H9 (cell line): Measurements from ENCODE around the gene SNED1. TPM values are rescaled to one million over a fixed set of nuclear protein-coding genes. Genes with fewer than 3 reads are reported as not detected.

Source experiments
- DNase-seq: peaks from one replicate; pipeline ENCODE4 v3.0.0-alpha.2; 2017
- H2AFZ ChIP-seq: one replicate; pipeline ENCODE4 v1.6.1; 2013; ENCODE audit warnings: mild to moderate bottlenecking, low read length, control low read depth, moderate library complexity
- H2AK5ac ChIP-seq: 2 replicates; pipeline ENCODE4 v1.6.1; 2013; ENCODE audit warnings: low read length, control low read depth, mixed read lengths; ENCODE audit not compliant: insufficient read length
- H2BK120ac ChIP-seq: one replicate; pipeline ENCODE4 v1.6.1; 2013; ENCODE audit warnings: low read depth, mild to moderate bottlenecking, low read length, control low read depth, inconsistent platforms; ENCODE audit not compliant: poor library complexity, severe bottlenecking
- H2BK12ac ChIP-seq: 2 replicates; pipeline ENCODE4 v1.6.1; 2013; ENCODE audit warnings: low read length, control low read depth, mixed read lengths, low read depth; ENCODE audit not compliant: insufficient read length
- H2BK15ac ChIP-seq: 2 replicates; pipeline ENCODE4 v1.6.1; 2013; ENCODE audit warnings: low read depth, low read length, control low read depth
- H2BK20ac ChIP-seq: one replicate; pipeline ENCODE4 v1.6.1; 2013; ENCODE audit warnings: low read depth, mild to moderate bottlenecking, low read length, control low read depth, inconsistent platforms; ENCODE audit not compliant: poor library complexity, severe bottlenecking
- H2BK5ac ChIP-seq: 2 replicates; pipeline ENCODE4 v1.6.1; 2013; ENCODE audit warnings: low read length, control low read depth, mixed read lengths; ENCODE audit not compliant: insufficient read length
- H3K14ac ChIP-seq: 2 replicates; pipeline ENCODE4 v1.6.1; 2013; ENCODE audit warnings: low read length, control low read depth; ENCODE audit not compliant: insufficient read depth
- H3K18ac ChIP-seq: 2 replicates; pipeline ENCODE4 v1.6.1; 2013; ENCODE audit warnings: low read depth, mild to moderate bottlenecking, mixed read lengths, low read length, control low read depth; ENCODE audit not compliant: insufficient read length
- H3K23ac ChIP-seq: 2 replicates; pipeline ENCODE4 v1.6.1; 2013; ENCODE audit warnings: low read length, control low read depth, mixed read lengths, low read depth; ENCODE audit not compliant: insufficient read length
- H3K23me2 ChIP-seq: 2 replicates; pipeline ENCODE4 v1.6.1; 2013; ENCODE audit warnings: low read depth, mild to moderate bottlenecking, mixed read lengths, low read length, control low read depth; ENCODE audit not compliant: insufficient read length, poor library complexity, severe bottlenecking
- H3K27ac ChIP-seq: 2 replicates; pipeline ENCODE4 v1.5.1; 2013; ENCODE audit warnings: low read length, control low read depth, mixed read lengths, low read depth; ENCODE audit not compliant: insufficient read length
- H3K27me3 ChIP-seq: 2 replicates; pipeline ENCODE4 v1.6.1; 2013; ENCODE audit warnings: low read length, control low read depth, inconsistent platforms; ENCODE audit not compliant: insufficient read depth
- H3K4ac ChIP-seq: 2 replicates; pipeline ENCODE4 v1.6.1; 2013; ENCODE audit warnings: low read depth, mild to moderate bottlenecking, control low read depth, inconsistent platforms, low read length, moderate library complexity
- H3K4me1 ChIP-seq: 2 replicates; pipeline ENCODE4 v1.6.1; 2013; ENCODE audit warnings: low read length, control low read depth, inconsistent platforms; ENCODE audit not compliant: insufficient read depth
- H3K4me2 ChIP-seq: 2 replicates; pipeline ENCODE4 v1.6.1; 2013; ENCODE audit warnings: low read length, control low read depth, mixed read lengths; ENCODE audit not compliant: insufficient read length, insufficient read depth
- H3K56ac ChIP-seq: 2 replicates; pipeline ENCODE4 v1.6.1; 2013; ENCODE audit warnings: low read depth, mild to moderate bottlenecking, mixed read lengths, low read length, control low read depth; ENCODE audit not compliant: insufficient read length
- H3K79me1 ChIP-seq: 2 replicates; pipeline ENCODE4 v1.6.1; 2013; ENCODE audit warnings: low read depth, mild to moderate bottlenecking, moderate library complexity, low read length, control low read depth, inconsistent platforms; ENCODE audit not compliant: insufficient read depth, poor library complexity, severe bottlenecking
- H3K79me2 ChIP-seq: 2 replicates; pipeline ENCODE4 v1.6.1; 2013; ENCODE audit warnings: low read length, control low read depth, inconsistent platforms; ENCODE audit not compliant: insufficient read depth
- H3K9ac ChIP-seq: 2 replicates; pipeline ENCODE4 v1.6.1; 2013; ENCODE audit warnings: low read length, control low read depth, mixed read lengths; ENCODE audit not compliant: insufficient read length; ENCODE audit errors: extremely low read depth
- H3K9me3 ChIP-seq: one replicate; pipeline ENCODE4 v1.6.1; 2013; ENCODE audit warnings: low read depth, low read length, inconsistent platforms; ENCODE audit not compliant: control insufficient read depth
- H3T11ph ChIP-seq: one replicate; pipeline ENCODE4 v1.6.1; 2013; ENCODE audit warnings: mild to moderate bottlenecking, low read length, control low read depth, inconsistent platforms
- H4K20me1 ChIP-seq: one replicate; pipeline ENCODE4 v1.6.1; 2013; ENCODE audit not compliant: control insufficient read depth, insufficient read length, insufficient read depth
- H4K5ac ChIP-seq: 2 replicates; pipeline ENCODE4 v1.6.1; 2013; ENCODE audit warnings: low read depth, mild to moderate bottlenecking, mixed read lengths, low read length, control low read depth; ENCODE audit not compliant: insufficient read length
- H4K8ac ChIP-seq: replicated peaks from 2 replicates; pipeline ENCODE4 v1.6.1; 2013; ENCODE audit warnings: low read length, control low read depth, mixed read lengths, low read depth; ENCODE audit not compliant: insufficient read length
- H4K91ac ChIP-seq: 2 replicates; pipeline ENCODE4 v1.6.1; 2013; ENCODE audit warnings: low read depth, mild to moderate bottlenecking, moderate library complexity, mixed read lengths, low read length, control low read depth; ENCODE audit not compliant: insufficient read length
- H3K27ac Mint-ChIP-seq, 3 experiments: 2 replicates in 2 of 3; 3 replicates in 1 of 3; pipeline ENCODE4 v1.8.0; 2020 to 2021; ENCODE audit warnings: mixed read lengths in 3 of 3, mild to moderate bottlenecking in 1 of 3, moderate library complexity in 1 of 3
- H3K27me3 Mint-ChIP-seq: 2 replicates; pipeline ENCODE4 v1.8.0; 2021; ENCODE audit warnings: low read depth, mild to moderate bottlenecking, moderate library complexity, mixed read lengths
- H3K36me3 Mint-ChIP-seq, 3 experiments: 2 replicates in 2 of 3; 3 replicates in 1 of 3; pipeline ENCODE4 v1.8.0; 2020 to 2021; ENCODE audit warnings: low read depth in 3 of 3, mixed read lengths in 3 of 3; ENCODE audit not compliant: insufficient read depth in 1 of 3
- H3K4me1 Mint-ChIP-seq, 2 experiments: 2 replicates each; pipeline ENCODE4 v1.8.0; 2020; ENCODE audit warnings: mixed read lengths in 2 of 2
- H3K4me3 Mint-ChIP-seq, 2 experiments: 2 replicates in 1 of 2; 3 replicates in 1 of 2; pipeline ENCODE4 v1.8.0; 2020 to 2021; ENCODE audit warnings: mild to moderate bottlenecking in 2 of 2, mixed read lengths in 2 of 2, moderate library complexity in 1 of 2
- H3K9me3 Mint-ChIP-seq, 2 experiments: 2 replicates in 1 of 2; 3 replicates in 1 of 2; pipeline ENCODE4 v1.8.0; 2020; ENCODE audit warnings: mild to moderate bottlenecking in 2 of 2, mixed read lengths in 2 of 2, moderate library complexity in 1 of 2
- CTCF ChIP-seq: fragments of 200-600 bp; sonication (generic); conservative IDR thresholded peaks from 3 replicates; pipeline ENCODE4 v1.8.0; 2021; ENCODE audit warnings: antibody characterized with exemption, mild to moderate bottlenecking
- WGBS: extraction: QIAGEN DNeasy Blood & Tissue Kit; methylation state at CpG from one replicate; pipeline ENCODE4 v1.1.7; 2013; ENCODE audit warnings: missing lambda C conversion rate, low lambda C conversion rate, mixed read lengths; ENCODE audit not compliant: insufficient read length; ENCODE audit errors: extremely low coverage; 5-methylcytosine and 5-hydroxymethylcytosine counted together
- total RNA-seq: library from RNA; stranded (reverse); gene quantifications from 2 replicates; pipeline ENCODE4 v1.2.1, GENCODE V29; 2021

SNED1 gene
- total RNA-seq, 1 experiment from 2014 or later, result 2.5 TPM

- DNase-seq, result no peak
- Histone ChIP-seq H3K9me3 (no peaks in the 10 kb centered on the region), H2BK15ac (no peak overlapping the region), H2BK20ac (no peak overlapping the region), H4K91ac (no peak overlapping the region), H3K4me1 (no peaks in the 10 kb centered on the region), H2AFZ (no peak overlapping the region), H4K20me1 (no peaks in the 10 kb centered on the region), H3K9ac (no peak overlapping the region), H3K14ac (no peak overlapping the region), H3K79me1 (no peaks in the 10 kb centered on the region), H3K4me2 (no peak overlapping the region), H3K4ac (no peak overlapping the region), H3K56ac (no peak overlapping the region), H3T11ph (no peak overlapping the region), H2BK5ac (no peak overlapping the region), H3K27me3 (no peaks in the 10 kb centered on the region), H3K79me2 (no peaks in the 10 kb centered on the region), H2AK5ac (no peak overlapping the region), H3K23ac (no peak overlapping the region), H4K5ac (no peak overlapping the region), H3K18ac (no peak overlapping the region), H2BK12ac (no peak overlapping the region), H3K23me2 (no peaks in the 10 kb centered on the region), H4K8ac (no peak overlapping the region), H2BK120ac (no peak overlapping the region), H3K27ac (no peak overlapping the region)
- Mint-ChIP-seq H3K4me1 (no peaks in the 10 kb centered on the region), H3K27ac (no peak overlapping the region), H3K9me3 (no peaks in the 10 kb centered on the region), H3K27me3 (no peaks in the 10 kb centered on the region), H3K4me3 (no peak overlapping the region), H3K36me3 (peaks cover 13 to 51% (median 50%) of the 10 kb centered on the region in 3 experiments; a peak in 6 of 7 replicates)
- WGBS, result no CpG with 5 or more reads among the region's 5 CpGs
- TF ChIP-seq CTCF, result no peak
Measured at GRCh38 chr2:241121008-241121407, 122.6 kb downstream of the SNED1 start.
